Liver (tissue), 9 donors: Measurements from ENCODE around the gene SOX6. TPM values are rescaled to one million over a fixed set of nuclear protein-coding genes. Genes with fewer than 3 reads are reported as not detected.

Source experiments
- DNase-seq: peaks from one replicate; pipeline ENCODE4 v3.0.0-alpha.2; 2017; ENCODE audit warnings: low spot score
- H3K27ac ChIP-seq, 2 donors: one replicate each; pipeline ENCODE4 v1.7.0; 2013; ENCODE audit warnings: inconsistent platforms in 2 of 2, low read length in 2 of 2, control low read depth in 1 of 2, low read depth in 1 of 2, mild to moderate bottlenecking in 1 of 2
- H3K27me3 ChIP-seq, 4 donors: one replicate each; pipeline versions ENCODE4 v1.6.1 to v1.7.0; 2013; ENCODE audit warnings: low read length in 3 of 4, inconsistent platforms in 1 of 4, mild to moderate bottlenecking in 1 of 4, moderate library complexity in 1 of 4; ENCODE audit not compliant: control insufficient read depth in 4 of 4, insufficient read depth in 4 of 4
- H3K36me3 ChIP-seq, 4 donors: one replicate each; pipeline versions ENCODE4 v1.6.1 to v1.7.0; 2013; ENCODE audit warnings: low read length in 3 of 4, mild to moderate bottlenecking in 3 of 4, low read depth in 1 of 4, moderate library complexity in 1 of 4; ENCODE audit not compliant: control insufficient read depth in 4 of 4, insufficient read depth in 3 of 4
- H3K4me1 ChIP-seq, 4 donors: one replicate each; pipeline versions ENCODE4 v1.6.1 to v1.7.0; 2013; ENCODE audit warnings: low read length in 3 of 4, mild to moderate bottlenecking in 3 of 4, moderate library complexity in 1 of 4; ENCODE audit not compliant: control insufficient read depth in 4 of 4, insufficient read depth in 4 of 4
- H3K4me3 ChIP-seq, 3 donors: one replicate each; pipeline versions ENCODE4 v1.6.1 to v1.7.0; 2013; ENCODE audit warnings: low read length in 3 of 3, control low read depth in 1 of 3, low read depth in 1 of 3, mild to moderate bottlenecking in 1 of 3
- H3K9ac ChIP-seq, 2 donors: one replicate each; pipeline ENCODE4 v1.7.0; 2013; ENCODE audit warnings: low read length in 2 of 2, mild to moderate bottlenecking in 2 of 2, moderate library complexity in 2 of 2, control low read depth in 1 of 2, low read depth in 1 of 2
- H3K9me3 ChIP-seq, 4 donors: one replicate each; pipeline versions ENCODE4 v1.6.1 to v1.7.0; 2013; ENCODE audit warnings: low read length in 3 of 4; ENCODE audit not compliant: control insufficient read depth in 4 of 4
- EGR1 ChIP-seq, 2 donors: IDR thresholded peaks; 2 replicates each; pipeline ENCODE4 v1.6.1; 2016 to 2018; ENCODE audit warnings: antibody characterized with exemption in 2 of 2, low read depth in 2 of 2
- FOXA2 ChIP-seq: IDR thresholded peaks from 2 replicates; pipeline ENCODE4 v1.6.1; 2016; ENCODE audit warnings: antibody characterized with exemption
- GABPA ChIP-seq, 2 donors: IDR thresholded peaks in 1 of 2; conservative IDR thresholded peaks in 1 of 2; 2 replicates each; pipeline ENCODE4 v1.6.1; 2016; ENCODE audit warnings: antibody characterized with exemption in 2 of 2, mild to moderate bottlenecking in 1 of 2, moderate library complexity in 1 of 2
- HNF4A ChIP-seq, 2 donors: conservative IDR thresholded peaks; 2 replicates each; pipeline ENCODE4 v1.6.1; 2016; ENCODE audit warnings: antibody characterized with exemption in 2 of 2, mild to moderate bottlenecking in 2 of 2
- HNF4G ChIP-seq: IDR thresholded peaks from 2 replicates; pipeline ENCODE4 v1.6.1; 2016; ENCODE audit warnings: antibody characterized with exemption
- JUND ChIP-seq, 2 donors: IDR thresholded peaks; 2 replicates each; pipeline ENCODE4 v1.6.1; 2016; ENCODE audit warnings: antibody characterized with exemption in 2 of 2
- NR2F2 ChIP-seq: IDR thresholded peaks from 2 replicates; pipeline ENCODE4 v1.6.1; 2016; ENCODE audit warnings: antibody characterized with exemption
- RAD21 ChIP-seq, 2 donors: IDR thresholded peaks; 2 replicates each; pipeline ENCODE4 v1.6.1; 2016; ENCODE audit warnings: antibody characterized with exemption in 2 of 2, mild to moderate bottlenecking in 2 of 2
- RXRA ChIP-seq, 2 donors: IDR thresholded peaks; 2 replicates each; pipeline ENCODE4 v1.6.1; 2017 to 2018; ENCODE audit warnings: antibody characterized with exemption in 2 of 2, mild to moderate bottlenecking in 1 of 2
- SP1 ChIP-seq: IDR thresholded peaks from 2 replicates; pipeline ENCODE4 v1.6.1; 2018; ENCODE audit warnings: antibody characterized with exemption, mild to moderate bottlenecking
- TAF1 ChIP-seq: conservative IDR thresholded peaks from 2 replicates; pipeline ENCODE4 v1.6.1; 2016; ENCODE audit warnings: antibody characterized with exemption, mild to moderate bottlenecking
- YY1 ChIP-seq: IDR thresholded peaks from 2 replicates; pipeline ENCODE4 v1.6.1; 2016; ENCODE audit warnings: antibody characterized with exemption, mild to moderate bottlenecking
- WGBS: extraction: QIAGEN DNeasy Blood & Tissue Kit; methylation state at CpG from one replicate; pipeline ENCODE4 v1.1.7; 2013; 5-methylcytosine and 5-hydroxymethylcytosine counted together
- polyA plus RNA-seq, 2 donors: library from polyadenylated mRNA; stranded (reverse) in 1 of 2; unstranded in 1 of 2; fragments of 200-250 nt in 1 of 2; fragments of >200 nt in 1 of 2; fragmentation: Nextera tagmentation in 1 of 2; extraction: Ambion mirVana in 1 of 2; gene quantifications; one replicate each; pipeline versions ENCODE4 v1.2.1 to v1.2.3, GENCODE V29; 2013 to 2015
- total RNA-seq, 2 donors: library from RNA; depleted of rRNA; stranded (reverse); fragments of >200 nt; gene quantifications; one replicate each; pipeline ENCODE4 v1.2.3, GENCODE V29; 2014
- TF ChIP-seq, protein P1 (sequence below): IDR thresholded peaks from 2 replicates; pipeline ENCODE4 v1.6.1; 2016; ENCODE audit warnings: antibody characterized with exemption
- TF ChIP-seq, protein P2 (sequence below): fragments of 150-350 bp; IDR thresholded peaks from 2 replicates; pipeline ENCODE4 v1.5.1; 2017; ENCODE audit warnings: improper control_type of control experiment, low read depth, low read length; ENCODE audit not compliant: missing input control
- TF ChIP-seq, protein P3 (sequence below): IDR thresholded peaks from 2 replicates; pipeline ENCODE4 v1.6.1; 2016; ENCODE audit warnings: antibody characterized with exemption
- donor health status: healthy.
- donor health status: healthy.
- donor health status: healthy.
- donor health status: healthy.
- donor health status: healthy.

SOX6 gene
- total and polyA plus RNA-seq, 4 donors, result 2.4 to 111 (median 14.8) TPM

DNA sequence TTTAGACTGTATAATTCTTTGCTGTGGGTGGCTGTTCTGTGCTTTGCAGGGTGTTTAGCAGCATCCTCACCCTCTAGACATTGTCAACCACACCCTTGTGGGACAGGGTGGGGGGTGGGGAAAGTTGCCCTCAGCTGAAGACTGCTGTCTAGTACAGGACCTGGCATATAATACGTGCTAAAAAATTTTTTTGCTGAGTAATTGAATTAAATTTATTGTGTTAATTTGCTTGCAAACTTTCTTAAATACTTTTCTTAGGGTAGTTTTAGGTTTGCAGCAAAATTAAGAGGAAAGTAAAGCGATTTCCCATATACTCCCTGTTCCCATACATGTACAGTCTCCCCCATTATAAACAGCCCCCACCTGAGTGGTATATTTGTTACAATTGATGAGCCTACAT lies 268.5 kb downstream of the SOX6 start:
- DNase-seq, result no peak
- TF ChIP-seq HNF4G, result no peak
- no peak for TF ChIP-seq GABPA (IDR thresholded peaks at IDR 0.05 in 1 of 2, conservative IDR thresholded peaks at IDR 0.05 in 1 of 2)
- TF ChIP-seq TAF1, result no peak
- no peak for TF ChIP-seq JUND (IDR thresholded peaks at IDR 0.05)
- TF ChIP-seq YY1, result no peak
- TF ChIP-seq HNF4A (conservative IDR thresholded peaks at IDR 0.05), result no peak
- TF ChIP-seq, protein P1, sequence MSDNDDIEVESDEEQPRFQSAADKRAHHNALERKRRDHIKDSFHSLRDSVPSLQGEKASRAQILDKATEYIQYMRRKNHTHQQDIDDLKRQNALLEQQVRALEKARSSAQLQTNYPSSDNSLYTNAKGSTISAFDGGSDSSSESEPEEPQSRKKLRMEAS, result no peak
- no peak for TF ChIP-seq EGR1 (IDR thresholded peaks at IDR 0.05; ENCODE audit: low read depth in 2 of 2)
- TF ChIP-seq, protein P2, sequence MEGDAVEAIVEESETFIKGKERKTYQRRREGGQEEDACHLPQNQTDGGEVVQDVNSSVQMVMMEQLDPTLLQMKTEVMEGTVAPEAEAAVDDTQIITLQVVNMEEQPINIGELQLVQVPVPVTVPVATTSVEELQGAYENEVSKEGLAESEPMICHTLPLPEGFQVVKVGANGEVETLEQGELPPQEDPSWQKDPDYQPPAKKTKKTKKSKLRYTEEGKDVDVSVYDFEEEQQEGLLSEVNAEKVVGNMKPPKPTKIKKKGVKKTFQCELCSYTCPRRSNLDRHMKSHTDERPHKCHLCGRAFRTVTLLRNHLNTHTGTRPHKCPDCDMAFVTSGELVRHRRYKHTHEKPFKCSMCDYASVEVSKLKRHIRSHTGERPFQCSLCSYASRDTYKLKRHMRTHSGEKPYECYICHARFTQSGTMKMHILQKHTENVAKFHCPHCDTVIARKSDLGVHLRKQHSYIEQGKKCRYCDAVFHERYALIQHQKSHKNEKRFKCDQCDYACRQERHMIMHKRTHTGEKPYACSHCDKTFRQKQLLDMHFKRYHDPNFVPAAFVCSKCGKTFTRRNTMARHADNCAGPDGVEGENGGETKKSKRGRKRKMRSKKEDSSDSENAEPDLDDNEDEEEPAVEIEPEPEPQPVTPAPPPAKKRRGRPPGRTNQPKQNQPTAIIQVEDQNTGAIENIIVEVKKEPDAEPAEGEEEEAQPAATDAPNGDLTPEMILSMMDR, result no peak
- TF ChIP-seq NR2F2, result no peak
- TF ChIP-seq RAD21 (IDR thresholded peaks at IDR 0.05), result no peak
- TF ChIP-seq FOXA2, result no peak
- TF ChIP-seq, protein P3, sequence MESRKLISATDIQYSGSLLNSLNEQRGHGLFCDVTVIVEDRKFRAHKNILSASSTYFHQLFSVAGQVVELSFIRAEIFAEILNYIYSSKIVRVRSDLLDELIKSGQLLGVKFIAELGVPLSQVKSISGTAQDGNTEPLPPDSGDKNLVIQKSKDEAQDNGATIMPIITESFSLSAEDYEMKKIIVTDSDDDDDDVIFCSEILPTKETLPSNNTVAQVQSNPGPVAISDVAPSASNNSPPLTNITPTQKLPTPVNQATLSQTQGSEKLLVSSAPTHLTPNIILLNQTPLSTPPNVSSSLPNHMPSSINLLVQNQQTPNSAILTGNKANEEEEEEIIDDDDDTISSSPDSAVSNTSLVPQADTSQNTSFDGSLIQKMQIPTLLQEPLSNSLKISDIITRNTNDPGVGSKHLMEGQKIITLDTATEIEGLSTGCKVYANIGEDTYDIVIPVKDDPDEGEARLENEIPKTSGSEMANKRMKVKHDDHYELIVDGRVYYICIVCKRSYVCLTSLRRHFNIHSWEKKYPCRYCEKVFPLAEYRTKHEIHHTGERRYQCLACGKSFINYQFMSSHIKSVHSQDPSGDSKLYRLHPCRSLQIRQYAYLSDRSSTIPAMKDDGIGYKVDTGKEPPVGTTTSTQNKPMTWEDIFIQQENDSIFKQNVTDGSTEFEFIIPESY, result no peak
- no peak for TF ChIP-seq RXRA (IDR thresholded peaks at IDR 0.05)
- Histone ChIP-seq H3K27me3 (no peaks in the 10 kb centered on the region), H3K9me3 (no peaks in the 10 kb centered on the region), H3K9ac (no peak overlapping the region), H3K4me3 (no peak overlapping the region), H3K27ac (no peak overlapping the region), H3K4me1 (peaks cover 0 to 2% (median under 1%) of the 10 kb centered on the region in 4 donors), H3K36me3 (no peaks in the 10 kb centered on the region)
- 95% methylated on average over 2 of the region's 2 CpGs for WGBS

DNA sequence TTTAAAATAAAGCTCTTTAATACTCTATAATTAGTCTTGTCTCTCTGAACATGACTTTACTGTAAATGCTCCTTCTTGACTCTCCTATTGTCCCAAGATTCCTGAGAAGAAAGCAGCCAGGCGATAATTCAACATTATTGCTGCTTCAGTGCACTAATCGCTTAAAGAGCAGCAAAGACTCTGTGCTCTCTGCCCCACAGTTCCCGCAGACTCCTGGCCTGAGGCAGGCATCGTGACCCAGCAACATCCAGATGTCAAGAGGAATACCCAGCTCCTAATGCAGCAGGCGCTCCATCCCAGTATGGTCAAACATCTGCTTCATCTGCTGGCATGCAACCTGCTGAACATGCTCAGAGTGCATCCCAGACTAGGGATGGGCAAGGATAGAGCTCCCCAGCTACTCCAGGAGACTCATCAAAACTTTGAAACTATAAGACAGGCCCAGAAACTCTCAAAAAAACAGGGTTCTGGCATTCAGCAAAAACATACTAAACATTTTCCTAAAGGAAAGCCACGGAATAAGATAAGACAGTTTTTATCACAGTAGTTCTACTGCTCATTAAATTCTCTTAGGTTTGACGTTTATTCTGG lies 270.0 kb downstream of the SOX6 start:
- no peaks in the 10 kb centered on the region for H3K9me3 ChIP-seq
- H3K27me3 ChIP-seq, result no peaks in the 10 kb centered on the region
- H3K36me3 ChIP-seq, result no peaks in the 10 kb centered on the region
- H3K4me1 ChIP-seq, result peaks cover 0 to 4% (median 2%) of the 10 kb centered on the region in 4 donors
- H3K27ac ChIP-seq, result no peak overlapping the region
- H3K4me3 ChIP-seq, result no peak overlapping the region
- DNase-seq, result no peak
- H3K9ac ChIP-seq, result no peak overlapping the region
- no peak for TF ChIP-seq YY1
- TF ChIP-seq HNF4G, result no peak
- TF ChIP-seq SP1, result no peak
- TF ChIP-seq FOXA2, result no peak
- no peak for TF ChIP-seq RXRA (IDR thresholded peaks at IDR 0.05)
- WGBS, result 88% methylated on average over 7 of the region's 7 CpGs
